Skeletal muscle cell (primary cell): ENCODE measurements around the gene ADARB1.
A peak's percentile ranks its signal among the peaks of the same experiment; 100 is the strongest.
"Not testable (repeated sequence)": the region's sequence is repeated elsewhere in the genome, so short reads cannot be mapped to it uniquely, and the experiment has no call there.

Experiments used
- DNase-seq: peaks from one replicate; pipeline ENCODE4 v3.0.0-alpha.2; 2010; ENCODE audit warnings: low read depth
- H3K4me3 ChIP-seq: 2 replicates; pipeline ENCODE4 v1.5.1; 2011; ENCODE audit warnings: low read depth, mild to moderate bottlenecking, control low read depth, low read length, moderate library complexity

Gene ADARB1

DNA sequence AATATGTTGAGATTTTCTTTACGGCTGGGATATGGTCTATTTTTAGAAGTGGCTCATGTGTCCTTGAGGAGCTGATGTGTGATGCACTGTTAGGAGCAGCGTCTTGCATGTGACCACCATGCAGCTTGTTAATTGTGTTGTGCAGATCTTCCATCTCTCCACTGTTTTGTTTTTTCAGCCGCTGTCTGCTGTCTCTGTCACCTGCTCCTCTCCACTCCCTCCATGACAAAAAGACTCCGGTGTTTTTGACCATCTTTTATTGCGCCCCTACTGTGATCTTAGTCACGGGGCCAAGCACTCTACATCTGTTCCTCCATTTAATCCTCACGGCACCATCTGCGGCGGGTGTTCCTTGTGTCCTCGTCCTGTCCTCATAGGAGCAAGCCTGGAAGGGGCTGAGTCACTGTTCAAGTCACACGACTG is 51.8 kb downstream of the ADARB1 start:
- H3K4me3 ChIP-seq, result no peak overlapping the region
- peak; percentile 41 for DNase-seq

DNA sequence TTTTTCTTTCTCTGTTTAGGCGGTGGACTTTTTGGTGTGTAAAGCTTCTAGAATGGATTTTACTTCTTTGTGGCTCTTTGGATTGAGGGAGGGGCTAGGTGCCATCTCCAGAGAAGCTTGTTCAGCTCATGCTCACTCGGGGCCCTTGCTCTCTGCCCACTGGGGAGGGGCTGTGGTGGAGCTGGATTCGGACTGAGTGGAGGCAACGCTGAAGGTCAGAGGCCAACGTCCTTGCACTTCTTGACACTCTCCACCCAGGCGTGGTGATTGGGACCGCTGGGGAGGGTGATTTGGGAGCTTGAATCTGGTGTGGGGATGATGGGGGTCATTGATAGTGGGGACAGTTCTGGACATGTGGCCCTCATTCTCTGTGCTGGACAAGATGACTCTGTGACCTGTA is 52.6 kb downstream of the ADARB1 start:
- DNase-seq, result no peak
- H3K4me3 ChIP-seq, result no peak overlapping the region

DNA sequence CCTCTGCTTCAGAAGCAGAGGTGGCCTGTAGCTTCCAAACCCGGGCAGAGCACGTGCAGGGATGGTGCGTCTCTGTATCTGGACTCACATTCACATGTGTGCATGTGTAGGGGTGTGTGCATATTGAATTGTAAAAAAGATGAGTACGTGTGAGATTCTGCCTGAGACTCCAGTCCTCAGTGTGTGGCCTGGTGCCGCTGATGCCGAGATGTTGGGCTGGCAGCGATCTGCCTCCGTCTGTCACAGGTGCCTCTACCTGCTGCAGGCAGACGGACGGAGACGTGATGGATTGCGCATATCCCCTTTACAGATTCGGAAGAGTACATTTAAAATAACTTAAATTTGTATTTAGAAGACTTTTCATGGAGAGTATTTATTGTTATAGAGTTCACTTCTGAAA is 53.6 kb downstream of the ADARB1 start:
- no peak for DNase-seq
- no peak overlapping the region for H3K4me3 ChIP-seq

DNA sequence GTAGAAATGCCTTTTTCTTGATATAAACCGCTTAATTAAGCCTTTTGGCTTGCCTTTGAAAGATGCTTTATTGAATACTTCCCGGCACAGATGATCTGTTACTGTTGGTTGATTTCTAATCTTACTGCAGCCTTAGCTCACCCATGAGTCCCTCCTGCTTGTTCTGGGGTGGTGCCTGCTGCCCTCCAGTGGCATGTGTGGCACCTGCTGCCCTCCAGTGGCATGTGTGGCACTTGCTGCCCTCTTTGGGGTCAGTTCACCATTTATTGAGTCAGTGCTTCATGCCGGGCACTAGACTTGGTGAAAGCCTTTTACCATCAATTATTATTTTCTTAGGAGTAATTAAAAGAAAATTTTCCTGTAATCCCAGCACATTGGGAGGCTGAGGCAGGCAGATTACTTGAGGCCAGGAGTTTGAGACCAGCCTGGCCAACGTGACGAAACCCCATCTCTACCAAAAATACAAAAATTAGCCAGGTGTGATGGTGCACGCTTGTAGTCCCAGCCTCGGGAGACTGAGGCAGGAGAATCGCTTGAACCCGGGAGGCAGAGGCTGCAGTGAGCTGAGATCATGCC is 54.3 kb downstream of the ADARB1 start:
- no peak for DNase-seq
- no peak overlapping the region for H3K4me3 ChIP-seq

DNA sequence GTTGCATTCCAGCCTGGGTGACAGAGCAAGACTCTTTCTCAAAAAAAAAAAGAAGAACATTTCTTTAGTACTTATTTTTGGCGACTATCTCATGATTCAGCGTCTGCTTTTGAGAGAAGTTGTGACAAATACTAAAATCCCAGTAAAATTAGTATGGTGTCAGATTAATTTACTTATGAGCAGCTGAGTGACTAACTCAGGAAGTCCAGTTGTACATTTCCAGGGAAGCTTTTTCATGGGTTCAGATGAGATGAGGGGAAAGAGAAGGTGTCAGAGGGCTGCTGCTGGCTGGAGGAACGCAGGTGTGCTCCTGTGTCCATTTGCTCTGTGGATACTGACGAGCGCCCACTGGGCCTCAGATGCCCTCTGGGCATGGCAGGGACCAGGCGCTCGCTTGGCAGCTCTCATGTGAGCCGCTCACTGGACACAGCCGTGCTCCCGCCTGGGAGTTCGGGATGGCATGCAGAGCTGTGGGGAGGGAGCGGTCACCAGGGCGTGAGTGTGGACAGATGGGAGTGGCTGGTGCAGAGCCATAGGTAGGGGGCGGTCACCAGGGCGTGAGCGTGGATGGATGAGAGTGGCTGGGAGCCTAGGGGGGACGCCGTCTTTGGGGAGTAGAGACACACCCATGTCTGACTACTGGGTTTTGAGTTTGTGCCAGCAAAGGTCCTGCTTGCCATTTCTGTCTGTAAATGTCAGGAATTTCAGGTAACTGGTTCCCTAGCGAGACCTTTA is 55.0 kb downstream of the ADARB1 start:
- no peak for DNase-seq
- H3K4me3 ChIP-seq, result no peak overlapping the region

DNA sequence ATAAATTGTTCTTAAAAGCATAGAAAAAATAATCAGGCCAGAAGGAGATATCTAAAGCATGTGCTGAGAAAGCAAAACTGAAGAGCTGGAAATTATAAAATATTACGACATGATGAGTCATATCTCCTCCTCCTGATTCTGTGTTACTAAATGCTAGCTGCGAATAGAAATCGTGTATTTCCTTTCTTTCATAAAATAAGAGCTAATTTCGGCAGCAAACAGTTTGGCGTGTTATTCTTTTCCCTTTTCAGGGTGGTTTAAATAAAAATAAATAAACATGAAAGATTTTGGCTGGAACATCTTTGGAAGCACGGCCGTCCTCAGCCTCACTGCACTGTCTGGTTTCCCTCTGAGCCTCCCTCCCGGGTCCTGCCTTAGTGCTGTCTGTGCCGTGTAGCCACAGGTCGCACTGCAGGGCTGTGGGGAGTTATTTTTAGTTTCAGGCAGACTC is 56.0 kb downstream of the ADARB1 start:
- no peak for DNase-seq
- peak overlapping the region; percentile 37 for H3K4me3 ChIP-seq

DNA sequence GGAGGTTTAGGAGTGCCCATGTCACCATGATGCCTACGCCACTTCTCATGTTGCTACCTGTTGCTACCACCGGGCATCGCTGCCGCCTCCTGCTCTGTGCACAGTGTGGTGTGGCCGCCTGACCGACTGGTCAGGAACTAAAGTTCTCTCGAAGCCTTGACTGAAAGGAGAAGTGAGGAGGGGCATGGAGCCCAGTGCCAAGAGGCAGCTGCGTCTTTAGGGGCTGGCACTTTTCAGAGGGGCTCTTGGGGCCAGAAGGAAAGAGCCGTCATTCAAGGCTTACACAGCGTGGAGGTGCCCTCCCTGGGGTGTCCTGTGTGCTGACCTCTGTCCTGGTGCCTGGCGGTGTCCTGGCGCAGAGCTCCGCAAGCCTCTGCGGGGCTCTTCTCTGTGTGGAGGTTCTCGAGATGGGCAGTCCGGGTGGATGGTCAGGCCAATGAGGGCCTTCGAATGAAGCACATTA is 57.2 kb downstream of the ADARB1 start:
- no peak for DNase-seq
- no peak overlapping the region for H3K4me3 ChIP-seq

DNA sequence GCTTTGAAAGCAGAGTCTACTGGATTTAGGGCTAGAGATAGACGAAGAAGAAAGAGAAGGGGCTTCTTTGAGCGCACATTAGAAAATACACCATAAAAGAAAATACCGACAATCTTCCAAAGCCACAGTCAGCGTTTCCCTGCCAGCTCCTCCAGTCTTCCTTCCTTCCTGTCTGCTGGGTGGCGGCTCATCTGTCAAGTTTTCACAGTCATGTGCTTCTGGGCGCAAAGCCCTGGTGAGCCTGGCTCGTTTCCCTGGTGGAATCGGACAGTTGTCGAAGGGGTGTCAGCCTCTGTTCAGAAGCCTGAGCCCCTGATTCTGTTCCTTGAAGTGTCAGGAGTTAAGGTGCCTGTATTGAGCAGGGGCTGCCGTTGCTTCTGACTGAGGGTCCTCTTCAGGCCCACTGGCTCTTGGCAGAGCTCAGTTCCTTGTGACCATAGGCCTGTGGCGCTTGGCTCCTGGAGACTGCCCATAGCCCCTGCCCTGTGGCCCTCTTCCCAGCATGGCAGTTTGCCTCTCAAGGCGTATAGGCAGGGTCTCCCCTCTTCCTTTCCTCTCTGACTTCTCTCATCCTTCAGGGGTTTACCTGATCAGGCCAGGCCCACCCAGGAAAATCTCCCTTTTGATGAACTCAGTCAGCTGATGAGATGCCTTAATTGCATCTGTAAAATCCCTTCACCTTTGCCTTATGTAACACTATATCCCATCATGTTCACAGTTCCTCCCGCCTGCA is 58.6 kb downstream of the ADARB1 start:
- no peak for DNase-seq
- no peak overlapping the region for H3K4me3 ChIP-seq

DNA sequence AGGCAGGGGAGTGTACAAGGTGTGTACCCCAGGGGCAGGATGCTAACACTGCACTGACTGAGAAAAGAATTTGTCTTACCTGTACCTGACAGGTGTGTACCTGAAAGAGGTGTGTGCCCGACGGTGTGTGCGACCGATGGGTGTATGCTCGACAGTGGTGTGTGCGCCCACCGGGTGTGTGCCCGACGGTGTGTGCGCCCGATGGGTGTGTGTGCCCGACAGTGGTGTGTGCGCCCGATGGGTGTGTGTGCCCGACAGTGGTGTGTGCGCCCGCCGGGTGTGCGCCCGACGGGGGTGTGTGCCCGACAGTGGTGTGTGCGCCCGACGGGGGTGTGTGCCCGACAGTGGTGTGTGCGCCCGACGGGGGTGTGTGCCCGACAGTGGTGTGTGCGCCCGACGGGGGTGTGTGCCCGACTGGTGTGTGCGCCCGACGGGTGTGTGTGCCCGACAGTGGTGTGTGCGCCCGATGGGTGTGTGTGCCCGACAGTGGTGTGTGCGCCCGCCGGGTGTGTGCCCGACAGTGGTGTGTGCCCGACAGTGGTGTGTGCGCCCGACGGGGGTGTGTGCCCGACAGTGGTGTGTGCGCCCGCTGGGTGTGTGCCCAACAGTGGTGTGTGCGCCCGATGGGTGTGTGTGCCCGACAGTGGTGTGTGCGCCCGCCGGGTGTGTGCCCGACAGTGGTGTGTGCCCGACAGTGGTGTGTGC is 59.3 kb downstream of the ADARB1 start:
- DNase-seq, result not testable (repeated sequence)

DNA sequence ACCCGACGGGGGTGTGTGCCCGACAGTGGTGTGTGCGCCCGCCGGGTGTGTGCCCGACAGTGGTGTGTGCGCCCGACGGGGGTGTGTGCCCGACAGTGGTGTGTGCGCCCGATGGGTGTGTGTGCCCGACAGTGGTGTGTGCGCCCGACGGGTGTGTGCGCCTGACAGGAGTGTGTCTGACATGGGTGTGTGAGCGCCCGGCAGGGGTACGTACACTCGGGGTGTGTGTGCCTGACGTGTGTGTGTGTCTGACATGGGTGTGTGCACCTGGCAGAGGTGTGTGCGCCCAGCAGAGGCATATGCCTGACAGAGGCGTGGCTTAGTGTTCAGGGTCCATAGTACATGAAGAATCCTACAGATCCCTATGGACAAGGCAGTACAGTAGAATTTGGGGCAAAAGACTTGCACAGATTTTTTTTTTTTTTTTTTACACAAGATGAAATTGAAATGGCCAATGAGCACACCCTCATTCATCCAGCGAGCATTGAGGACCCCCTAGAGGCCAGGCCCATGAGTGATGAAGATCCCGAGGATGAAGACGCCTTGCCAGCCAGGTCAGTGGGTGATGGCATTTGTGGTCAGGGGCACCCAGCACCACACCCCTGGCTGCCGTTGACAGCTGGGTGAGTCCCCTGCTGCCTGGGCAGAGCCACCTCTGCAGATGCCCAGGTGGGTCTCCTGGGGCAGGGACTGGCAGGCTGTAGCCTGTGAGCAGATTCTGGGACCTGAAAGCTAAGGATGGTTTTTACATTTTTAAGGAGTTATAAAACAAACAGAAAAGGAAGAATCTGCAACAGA is 60.1 kb downstream of the ADARB1 start:
- DNase-seq, result no peak

More for the DNA sequence above, 59.3 kb downstream of the ADARB1 start:
- not testable (repeated sequence) for H3K4me3 ChIP-seq

DNA sequence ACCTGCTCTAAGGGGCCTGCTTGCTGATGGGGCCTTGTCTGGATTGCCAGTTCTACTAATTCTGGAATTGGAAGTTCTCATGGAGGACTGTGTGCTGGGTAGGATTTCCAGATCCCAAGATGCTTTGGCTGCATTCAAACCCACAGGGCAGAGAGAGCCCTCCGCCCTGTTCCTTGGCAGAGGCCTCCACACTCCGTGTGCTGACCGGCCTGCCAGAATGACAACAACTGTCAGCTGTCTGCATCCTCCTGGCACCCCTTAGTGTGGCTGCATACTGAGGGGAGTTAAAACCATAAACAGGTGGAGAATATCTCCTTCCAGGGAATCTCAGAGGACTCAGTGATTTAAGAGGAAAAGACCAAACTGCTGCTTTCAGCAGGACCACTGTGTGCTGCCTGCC is 60.7 kb downstream of the ADARB1 start:
- no peak for DNase-seq
- H3K4me3 ChIP-seq, result no peak overlapping the region

More for the DNA sequence above, 60.1 kb downstream of the ADARB1 start:
- no peak overlapping the region for H3K4me3 ChIP-seq

DNA sequence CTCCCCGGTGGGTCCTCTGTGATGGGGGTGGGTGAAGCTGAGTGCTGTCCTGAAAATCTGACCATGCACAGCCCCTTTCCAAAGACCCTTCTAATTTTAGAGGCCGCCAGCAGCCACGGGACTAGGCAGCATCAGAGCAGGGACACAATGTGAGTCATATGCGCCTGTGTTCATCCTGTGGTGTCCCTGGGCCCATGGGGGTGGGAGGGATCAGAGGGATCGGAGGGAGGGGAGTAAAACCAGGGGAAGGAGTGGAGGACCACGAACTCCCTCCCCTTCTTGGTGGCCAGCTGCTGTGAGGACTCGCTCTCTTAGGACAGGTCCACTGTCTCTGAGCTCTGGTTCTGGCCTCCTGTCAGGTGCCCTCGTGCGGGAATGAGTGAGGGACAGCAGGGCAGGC is 61.5 kb downstream of the ADARB1 start:
- no peak overlapping the region for H3K4me3 ChIP-seq
- no peak for DNase-seq

DNA sequence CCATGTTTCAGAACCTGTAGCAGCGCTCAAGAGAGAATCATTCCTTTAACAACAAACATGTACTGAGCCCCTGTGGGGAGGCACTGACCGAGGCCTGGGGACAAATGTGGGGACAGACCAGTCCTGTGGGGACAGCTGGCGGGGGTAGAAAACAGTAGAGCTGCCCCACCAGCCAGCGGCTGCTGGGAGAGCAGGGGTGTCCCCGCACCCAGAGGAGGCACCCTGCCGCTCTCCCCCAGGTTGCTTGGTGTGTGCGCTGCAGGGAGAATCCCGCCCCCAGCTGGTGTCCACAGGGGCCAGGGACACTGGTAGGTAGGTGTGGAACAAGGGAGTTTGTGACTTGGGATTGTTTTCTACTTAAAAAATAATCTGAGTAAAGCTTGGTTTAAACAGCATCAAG is 62.1 kb downstream of the ADARB1 start:
- DNase-seq, result no peak
- H3K4me3 ChIP-seq, result no peak overlapping the region

DNA sequence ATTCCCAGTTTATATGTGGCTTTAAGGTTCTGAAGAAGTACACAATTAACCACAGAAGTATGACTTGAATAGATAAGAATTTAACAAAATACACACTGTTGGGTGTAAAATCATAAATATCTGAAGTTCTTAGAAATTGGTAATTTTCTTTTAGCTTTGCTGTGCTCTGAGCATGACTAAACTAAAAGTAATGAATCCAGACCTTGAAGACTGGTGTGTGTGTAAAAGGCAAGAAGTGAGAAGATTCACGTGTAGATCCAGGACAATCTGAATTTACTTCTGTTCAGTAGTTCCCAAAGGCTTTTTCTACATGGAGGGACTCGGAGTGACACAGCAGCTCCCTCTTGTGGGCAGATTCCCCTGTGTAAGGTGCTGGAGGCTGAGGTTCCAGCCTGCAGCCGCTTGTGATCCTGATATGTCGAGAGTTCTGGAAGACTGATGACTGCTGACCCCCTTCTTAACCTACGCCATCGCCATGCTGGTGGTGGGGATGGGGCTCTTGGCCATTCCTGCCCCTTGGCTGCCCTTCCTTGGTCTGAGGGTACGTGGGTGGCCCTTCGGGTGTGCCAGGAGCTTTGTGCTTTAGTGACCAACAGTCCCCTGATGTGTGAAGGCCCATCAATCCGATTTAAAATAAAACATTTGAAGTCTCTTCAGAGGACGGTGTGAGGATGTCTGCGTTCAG is 62.7 kb downstream of the ADARB1 start:
- no peak overlapping the region for H3K4me3 ChIP-seq
- no peak for DNase-seq

DNA sequence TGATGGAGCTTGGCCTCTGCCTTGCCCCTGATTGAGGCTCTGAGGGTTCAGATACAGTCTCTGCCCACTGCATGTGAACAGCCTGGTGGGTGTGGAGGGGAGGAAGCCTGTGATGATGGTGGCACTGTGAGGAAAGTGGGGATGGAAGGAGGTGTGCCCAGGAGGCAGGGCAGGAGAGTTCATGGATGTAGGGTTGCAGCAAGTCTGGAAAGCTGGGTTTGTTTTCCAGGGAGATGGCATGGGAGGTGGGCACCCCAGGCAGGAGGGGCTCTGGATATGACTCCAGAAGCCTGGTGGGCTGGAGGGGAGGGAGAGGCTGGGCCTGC is 63.2 kb downstream of the ADARB1 start:
- H3K4me3 ChIP-seq, result no peak overlapping the region

DNA sequence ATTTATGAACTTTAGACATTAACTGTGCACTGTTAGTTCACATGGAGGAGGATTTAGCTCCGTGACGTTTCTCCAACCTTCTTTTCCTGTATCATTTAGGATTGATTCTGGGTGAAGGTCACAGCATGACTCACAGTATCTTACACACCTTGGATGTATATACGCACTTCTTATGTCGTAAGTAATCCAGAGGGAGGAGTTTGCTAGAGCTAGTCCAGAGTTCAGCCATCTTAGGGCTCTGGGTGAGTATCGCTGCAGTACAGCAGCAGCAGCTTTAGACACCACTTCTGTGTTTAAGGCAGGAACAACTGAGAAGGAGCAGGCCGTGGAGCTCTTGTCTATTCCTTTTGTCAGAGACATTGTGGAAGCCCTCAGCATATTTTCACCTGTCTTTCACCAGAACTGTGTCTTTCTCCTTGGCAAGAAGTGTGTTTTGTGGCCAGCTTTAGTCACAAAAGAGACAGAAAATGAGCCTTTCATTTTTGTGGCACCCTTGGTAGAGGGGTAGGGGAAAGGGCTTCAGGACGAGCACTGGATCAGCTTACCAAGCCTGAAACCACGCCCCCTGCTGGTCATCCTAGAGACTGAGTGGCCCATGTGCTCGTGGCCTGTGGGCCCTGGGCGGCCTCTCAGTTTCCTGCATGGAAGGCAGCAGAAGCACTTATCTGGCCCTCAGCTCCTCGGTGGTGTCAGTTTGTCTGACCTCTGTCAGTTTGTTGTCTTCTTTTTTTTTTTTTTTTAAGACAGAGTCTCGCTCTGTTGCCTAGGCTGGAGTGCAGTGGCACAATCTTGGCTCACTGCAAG is 64.0 kb downstream of the ADARB1 start:
- no peak for DNase-seq
- H3K4me3 ChIP-seq, result no peak overlapping the region

More for the DNA sequence above, 63.2 kb downstream of the ADARB1 start:
- no peak for DNase-seq

DNA sequence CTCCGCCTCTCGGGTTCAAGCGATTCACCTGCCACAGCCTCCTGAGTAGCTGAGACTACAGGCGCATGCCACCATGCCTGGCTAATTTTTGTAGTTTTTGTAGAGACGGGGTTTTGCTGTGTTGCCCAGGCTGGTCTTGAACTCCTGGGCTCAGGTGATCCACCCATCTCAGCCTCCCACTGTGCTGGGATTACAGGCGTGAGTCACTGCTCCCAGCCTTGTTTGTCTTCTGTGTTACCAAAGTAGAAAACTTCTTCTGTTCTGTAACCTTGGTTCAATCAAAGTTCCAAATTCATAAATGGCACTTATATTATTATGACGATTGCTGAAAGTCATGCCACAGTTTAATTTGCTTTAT is 64.6 kb downstream of the ADARB1 start:
- not testable (repeated sequence) for DNase-seq, H3K4me3 ChIP-seq

DNA sequence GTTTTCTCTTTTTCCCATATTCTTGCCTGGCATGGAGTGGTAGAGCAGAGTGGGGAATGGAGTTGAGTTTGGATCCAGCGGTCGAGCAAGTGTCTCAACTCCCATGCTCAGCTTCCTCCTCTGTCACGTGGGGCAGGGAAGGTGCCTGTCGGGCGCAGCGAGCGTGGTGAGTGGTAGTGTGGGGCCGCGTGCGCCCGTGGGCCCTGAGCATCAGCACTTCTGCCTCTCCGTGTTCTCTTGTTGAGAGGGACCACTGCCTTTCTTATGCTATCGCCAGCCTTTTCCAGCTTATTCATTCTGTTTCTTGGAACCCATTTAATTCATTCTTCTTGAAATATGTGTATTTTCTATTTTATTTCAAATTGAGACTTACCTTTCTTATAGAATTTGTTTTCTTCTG is 65.1 kb downstream of the ADARB1 start:
- DNase-seq, result no peak
- no peak overlapping the region for H3K4me3 ChIP-seq
